OCI-LY1 (cell line): Measurements from ENCODE around the gene GJC1.

ENCODE experiments used
- EZH2 ChIP-seq: fragments of 200-600 bp; sonication (generic), shearing (Covaris generic); IDR thresholded peaks from 2 replicates; pipeline ENCODE4 v1.8.0; 2017; ENCODE audit warnings: borderline replicate concordance, mixed run types, mild to moderate bottlenecking, antibody characterized with exemption, low read length, moderate library complexity, mixed read lengths
- TF ChIP-seq, protein P1 (sequence below): fragments of 200-600 bp; sonication (generic), shearing (Covaris generic); IDR thresholded peaks from 2 replicates; pipeline ENCODE4 v1.5.1; 2017; ENCODE audit warnings: mild to moderate bottlenecking, antibody characterized with exemption, low read length, moderate library complexity, mixed read lengths

DNA sequence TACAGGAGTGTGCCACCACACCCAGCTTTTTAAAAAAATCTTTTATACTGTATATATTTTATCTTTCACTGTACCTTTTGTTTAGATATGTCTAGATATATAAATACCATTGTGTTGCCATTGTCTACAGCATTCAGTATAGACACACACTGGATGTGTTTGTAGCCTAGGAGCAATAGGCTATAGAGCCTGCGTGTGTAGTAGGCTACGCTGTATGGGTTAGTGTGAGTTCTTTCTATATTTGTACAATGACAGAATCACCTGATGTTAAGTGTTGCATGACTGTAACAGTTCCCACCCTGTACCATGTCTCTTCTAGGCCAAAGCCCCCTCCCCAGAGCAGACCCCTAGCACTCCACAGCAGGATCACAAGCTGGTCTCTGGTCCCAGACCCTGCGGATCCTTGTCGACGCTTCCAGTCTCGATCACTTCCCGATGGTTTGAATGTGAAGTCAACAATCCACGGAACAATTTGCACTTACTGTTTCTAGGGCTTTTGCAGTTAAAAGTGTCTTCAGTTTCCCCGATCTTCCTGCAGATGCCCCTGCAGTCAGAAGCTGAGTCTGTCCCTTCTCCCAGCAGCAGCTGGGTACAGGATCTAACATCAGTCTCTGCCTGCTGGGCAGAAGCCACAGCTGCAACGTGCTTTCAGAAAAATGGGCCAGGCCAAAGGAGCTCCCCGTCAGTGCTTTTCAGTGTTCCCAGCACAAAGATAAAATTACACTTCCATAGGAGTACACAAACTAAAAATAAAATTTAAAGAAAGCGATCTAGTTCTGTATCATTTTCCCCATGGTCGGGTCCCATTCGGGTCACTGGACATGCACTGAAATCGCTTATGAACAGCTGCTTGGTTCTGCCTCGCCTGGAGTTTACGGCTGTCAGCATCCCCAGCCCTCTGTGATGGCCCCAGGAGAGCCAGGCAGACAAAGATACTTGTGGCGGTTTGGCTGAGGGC is 35.9 kb downstream of the GJC1 start:
- TF ChIP-seq, protein P1, sequence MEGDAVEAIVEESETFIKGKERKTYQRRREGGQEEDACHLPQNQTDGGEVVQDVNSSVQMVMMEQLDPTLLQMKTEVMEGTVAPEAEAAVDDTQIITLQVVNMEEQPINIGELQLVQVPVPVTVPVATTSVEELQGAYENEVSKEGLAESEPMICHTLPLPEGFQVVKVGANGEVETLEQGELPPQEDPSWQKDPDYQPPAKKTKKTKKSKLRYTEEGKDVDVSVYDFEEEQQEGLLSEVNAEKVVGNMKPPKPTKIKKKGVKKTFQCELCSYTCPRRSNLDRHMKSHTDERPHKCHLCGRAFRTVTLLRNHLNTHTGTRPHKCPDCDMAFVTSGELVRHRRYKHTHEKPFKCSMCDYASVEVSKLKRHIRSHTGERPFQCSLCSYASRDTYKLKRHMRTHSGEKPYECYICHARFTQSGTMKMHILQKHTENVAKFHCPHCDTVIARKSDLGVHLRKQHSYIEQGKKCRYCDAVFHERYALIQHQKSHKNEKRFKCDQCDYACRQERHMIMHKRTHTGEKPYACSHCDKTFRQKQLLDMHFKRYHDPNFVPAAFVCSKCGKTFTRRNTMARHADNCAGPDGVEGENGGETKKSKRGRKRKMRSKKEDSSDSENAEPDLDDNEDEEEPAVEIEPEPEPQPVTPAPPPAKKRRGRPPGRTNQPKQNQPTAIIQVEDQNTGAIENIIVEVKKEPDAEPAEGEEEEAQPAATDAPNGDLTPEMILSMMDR = no peak
- no peak for TF ChIP-seq EZH2
